Hippocampal formation (tissue), 2 donors: ENCODE data around the gene METRN.
"Not testable (repeated sequence)": the region's sequence is repeated elsewhere in the genome, so short reads cannot be mapped to it uniquely, and the experiment has no call there.

ENCODE experiments used
- DNase-seq, 2 donors: peaks; one replicate each; lab custom pipeline; 2025; lab: John Stamatoyannopoulos, UW

METRN gene

DNA sequence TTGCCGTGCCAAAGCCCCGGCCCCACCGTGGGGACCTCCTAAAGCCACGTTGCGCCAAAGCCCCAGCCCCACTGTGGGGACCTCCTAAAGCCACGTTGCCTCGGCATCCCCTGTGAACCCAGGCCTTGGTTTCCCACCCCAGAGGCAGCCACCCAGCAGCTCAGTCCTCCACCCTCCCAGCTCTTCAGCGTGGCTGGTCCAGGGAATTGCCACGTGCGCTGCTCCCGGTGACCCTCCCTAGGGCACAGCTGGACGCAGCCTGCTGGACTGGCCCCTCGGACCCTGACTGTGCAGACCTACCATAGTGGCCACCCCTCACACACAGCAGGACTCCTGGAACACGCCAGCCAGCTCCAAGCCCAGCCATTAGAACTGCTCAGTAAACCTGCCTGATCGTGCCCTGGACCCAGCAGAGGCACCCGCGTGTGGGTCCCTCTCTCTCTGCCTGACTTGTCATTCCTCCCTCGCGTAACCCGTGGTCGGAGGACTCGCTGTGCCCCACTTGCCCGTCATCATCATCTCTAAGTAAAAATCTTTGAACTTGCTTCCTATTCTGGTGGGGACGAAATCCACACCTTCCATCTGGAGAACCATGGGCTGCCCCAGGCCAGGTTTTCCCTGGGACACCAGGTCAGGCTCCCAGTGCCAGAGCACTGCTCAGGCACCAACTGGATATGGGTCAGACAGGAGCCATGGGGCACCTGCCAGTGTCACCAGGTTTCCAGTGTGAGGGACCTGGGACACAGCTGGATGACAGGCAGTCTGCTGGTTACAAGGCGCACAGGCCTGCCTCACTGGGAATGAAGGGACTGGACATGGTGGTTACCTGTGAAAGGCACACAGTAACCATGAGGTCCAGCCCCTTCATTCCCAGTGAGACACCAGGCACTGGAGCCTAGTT, 20.3 kb downstream of the METRN start:
- no peak for DNase-seq

DNA sequence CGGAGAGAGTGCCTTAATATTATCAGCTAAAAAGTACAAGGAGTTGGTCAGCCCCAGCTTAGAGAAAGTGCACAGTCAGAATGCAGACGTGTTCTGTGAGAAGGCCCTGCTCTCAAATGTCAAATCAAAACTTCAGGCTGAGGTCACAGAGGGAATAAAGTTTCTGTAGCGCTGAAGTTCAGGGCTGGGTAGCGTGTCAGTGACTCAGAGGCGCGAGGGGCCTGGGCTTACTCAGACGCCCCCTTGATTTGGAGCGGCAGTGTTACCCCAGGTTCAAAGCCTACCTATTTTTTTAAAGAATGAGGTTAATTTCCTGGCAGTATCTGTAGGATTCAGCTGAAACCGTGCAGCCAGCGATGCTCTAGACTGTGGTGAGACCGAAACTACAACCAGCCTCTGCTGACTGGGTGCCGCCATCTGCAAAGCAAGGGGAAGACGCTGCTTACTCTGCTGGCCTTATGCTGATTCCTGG, 21.1 kb downstream of the METRN start:
- DNase-seq, result no peak

DNA sequence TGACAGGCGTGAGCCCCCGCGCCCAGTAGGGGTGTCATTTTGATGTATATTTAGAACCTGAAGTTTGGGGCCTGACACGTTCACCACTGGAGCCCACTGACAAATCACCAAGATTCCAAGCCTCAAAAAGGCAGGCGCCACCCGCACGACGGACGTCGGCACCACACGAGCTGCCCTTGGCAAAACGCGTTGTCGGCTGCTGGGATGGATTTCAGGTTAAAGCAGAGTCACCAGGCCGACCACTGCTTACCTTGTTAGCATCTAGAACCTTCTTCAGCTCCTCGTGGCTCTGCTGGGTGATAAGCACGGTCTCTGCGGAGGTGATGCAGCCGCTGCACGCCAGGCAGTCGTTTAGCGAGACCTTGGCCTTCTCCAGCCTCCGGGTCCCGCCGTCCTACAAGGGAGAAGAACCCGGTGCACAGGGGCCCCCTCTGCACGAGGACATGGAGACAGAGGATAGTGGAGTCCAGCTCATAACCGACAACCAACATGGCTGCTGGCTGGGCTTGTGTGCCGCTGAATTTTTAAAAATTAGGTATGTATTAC, 22.1 kb downstream of the METRN start:
- no peak for DNase-seq

DNA sequence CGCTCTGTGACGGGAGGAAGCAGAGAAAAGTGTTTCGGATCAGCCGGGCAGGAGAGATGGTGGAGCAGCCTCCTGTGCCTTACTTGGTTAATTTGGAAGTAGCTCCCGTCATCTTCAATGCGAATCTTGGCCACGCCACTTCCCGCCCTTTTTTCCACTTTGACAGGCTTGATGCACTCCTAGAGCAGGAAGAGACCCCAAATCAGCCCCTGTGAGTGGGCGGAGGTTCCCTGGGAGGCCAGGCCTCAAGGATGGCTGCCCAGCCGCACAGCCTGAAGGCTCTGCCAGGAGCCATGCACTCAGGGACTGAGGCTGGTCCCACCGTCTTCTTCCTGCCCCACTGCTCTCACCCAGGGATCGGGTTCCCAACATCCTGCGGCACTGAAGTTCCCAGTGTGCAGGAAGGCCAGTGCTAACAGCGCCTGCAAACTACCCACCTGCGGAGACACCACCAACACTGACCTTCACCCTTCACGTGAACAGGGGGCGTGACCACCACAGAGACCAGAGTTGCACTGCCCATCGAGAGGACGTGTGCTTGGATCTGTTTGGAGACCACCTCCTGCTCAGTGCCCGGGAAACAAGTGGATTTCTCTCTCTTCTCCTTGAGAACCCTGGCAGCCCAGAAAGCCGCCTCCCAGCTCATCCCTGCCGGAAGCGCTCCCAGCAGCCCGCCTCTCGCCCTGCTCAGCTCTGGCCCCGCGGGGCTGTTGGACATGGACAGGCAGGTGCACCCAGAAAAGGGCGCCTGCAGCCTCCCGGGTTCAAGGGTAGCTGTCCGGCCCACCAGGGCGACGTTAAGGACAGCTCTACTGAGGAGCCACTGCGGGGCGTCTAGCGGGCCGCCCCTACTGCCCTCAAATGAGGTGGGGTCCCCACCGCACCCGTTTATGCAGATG, 24.9 kb downstream of the METRN start:
- no peak for DNase-seq

DNA sequence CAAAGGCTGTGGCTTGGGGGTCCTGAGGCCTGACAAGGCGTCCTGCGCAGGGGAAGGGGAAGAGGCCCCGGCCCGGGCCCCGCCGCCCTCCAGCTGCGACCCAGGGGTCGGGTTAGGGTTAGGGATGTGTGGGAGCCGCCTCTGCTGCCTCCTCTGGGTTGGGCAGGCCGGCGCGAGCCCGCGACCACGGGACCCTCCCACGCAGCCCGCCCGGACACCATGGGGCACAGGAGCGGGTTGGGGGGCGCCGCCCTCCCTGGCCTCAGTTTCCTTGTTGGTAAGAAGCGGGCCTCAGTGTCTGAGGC, 25.5 kb downstream of the METRN start:
- no peak for DNase-seq

DNA sequence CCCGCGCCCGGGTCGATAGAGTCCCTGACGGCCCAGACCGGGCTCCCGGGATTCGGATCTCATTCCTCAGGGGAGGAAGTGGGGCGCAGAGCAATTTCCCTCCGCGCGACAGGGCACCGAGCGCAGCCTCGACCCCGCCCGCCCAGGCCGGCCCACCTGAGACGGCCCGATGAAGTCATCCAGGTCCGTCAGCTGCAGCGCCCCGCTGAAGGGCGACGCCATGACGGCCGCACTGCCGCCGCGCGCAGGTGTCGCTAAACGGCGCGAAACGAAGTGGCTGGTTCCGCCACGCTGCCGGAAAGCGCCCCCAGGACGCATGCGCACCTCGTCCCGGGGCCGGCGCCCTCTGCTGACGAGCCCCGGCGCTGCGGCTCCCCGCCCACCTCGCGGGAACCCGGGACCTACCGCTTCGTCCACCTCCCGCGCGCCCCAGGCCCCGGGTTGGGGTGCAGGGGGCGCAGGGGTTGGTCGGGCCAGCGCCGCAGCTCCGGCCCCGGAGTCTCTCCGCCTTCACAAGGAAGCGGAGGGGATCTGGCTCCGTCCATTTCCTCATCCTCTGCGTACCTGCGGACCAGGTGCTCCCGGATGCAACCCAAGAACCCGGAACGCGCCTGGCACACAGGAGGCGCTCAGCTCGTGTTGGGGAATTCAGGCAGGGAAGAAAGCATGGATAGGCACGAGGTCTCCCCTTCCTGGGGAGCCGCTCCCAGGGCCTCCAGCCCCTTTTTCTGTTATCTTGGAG, 26.0 kb downstream of the METRN start, which contains the start of gene CIAO3:
TSS of gene CIAO3 (minus strand) at position 234 of the 742 bp plus-strand sequence. CDS start at position 222, 12 bp downstream.
- peak; percentile 54 to 73 for DNase-seq

DNA sequence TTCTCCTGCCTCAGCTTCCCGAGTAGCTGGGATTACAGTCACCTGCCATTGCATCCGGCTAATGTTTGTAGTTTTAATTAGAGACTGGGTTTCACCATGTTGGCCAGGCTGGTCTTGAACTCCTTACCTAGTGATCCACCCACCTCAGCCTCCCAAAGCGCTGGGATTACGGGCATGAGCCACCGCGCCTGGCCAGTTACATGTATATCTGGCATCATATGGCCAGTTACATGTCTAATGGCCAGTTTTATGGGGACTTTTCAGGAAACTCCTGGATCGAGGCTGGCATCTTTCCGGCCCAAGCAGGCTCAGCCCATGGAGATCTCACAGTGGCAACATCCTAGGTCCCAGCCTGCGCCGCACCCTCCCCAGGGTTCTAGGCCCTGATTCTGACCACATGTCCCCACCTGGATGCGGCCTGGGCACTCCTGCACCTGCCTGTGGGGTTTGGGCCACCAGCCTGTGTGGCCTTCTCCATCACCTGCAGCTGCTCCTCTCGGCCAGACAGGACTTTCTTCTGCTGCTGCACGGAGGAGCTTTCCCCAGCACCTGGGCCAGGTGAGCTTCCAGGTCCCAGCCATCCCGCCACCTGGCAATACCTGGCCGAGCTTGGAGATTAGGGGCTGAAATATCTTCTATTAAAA, 27.2 kb downstream of the METRN start:
- no peak for DNase-seq

DNA sequence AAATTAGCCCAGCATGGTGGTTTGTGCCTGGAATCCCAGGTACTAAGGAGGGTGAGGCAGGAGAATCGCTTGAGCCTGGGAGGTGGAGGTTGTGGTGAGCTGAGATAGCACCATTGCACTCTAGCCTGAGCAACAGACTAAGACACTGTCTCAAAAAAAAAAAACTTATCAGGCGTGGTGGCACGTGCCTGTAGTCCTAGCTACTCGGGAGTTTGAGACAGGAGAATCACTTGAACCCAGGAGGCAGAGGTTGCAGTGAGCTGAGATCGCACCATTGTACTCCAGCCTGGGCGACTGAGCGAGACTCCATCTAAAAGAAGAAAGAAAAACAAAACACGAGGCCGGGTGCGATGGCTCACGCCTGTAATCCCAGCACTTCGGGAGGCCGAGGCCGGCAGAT, 28.0 kb downstream of the METRN start:
- not testable (repeated sequence) for DNase-seq

DNA sequence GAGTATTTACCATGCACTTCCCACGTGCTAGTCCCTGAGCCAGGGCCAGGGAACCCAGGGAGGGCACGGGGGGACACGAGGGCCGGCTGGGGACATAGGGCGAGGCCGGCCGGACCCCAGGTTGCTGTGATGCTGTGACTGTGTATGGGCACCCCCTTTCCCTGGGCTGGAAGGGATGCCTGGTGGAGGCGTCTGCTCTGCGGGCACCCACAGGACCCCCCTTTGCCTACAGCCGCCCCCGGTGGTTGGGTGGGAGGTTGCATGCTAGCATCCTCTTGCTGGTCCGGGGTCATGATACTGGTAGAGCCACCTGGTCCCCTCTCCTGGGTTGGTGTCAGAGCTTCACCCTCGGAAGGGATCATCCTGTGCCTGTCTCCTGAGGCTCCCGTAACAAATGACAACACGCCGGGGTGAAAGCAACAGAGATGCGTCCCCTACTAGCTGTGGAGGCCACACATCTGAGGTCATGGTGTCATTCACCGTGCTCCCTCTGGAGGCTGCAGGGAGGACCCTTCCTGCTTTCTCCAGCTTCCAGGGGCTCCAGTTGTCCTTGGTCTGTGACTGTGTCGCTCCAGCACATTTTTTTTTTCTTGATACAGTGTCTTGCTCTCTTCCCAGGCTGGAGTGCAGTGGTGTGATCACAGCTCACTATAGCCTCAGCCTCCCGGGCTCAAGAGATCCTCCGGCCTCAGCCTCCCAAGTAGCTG, 29.0 kb downstream of the METRN start:
- DNase-seq, result no peak

DNA sequence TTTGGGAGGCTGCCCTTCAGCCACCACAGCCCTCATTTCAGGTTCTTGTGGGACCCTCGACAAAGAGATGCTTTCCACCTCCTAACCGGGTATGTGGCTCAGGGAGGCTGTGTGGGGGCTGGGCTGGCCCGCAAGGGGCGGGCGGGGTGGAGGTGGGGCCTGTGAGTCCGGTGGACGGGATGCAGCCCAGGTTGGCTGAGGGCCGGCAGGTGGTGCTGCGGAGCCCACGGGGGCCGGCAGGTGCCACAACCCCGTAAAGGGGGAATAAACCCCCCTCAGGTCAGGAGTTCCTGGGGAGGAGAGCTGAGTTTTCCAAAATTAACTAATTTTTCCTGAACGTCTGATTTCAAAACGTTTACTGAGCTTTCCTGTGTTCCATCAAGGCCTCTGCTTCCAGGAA, 30.8 kb downstream of the METRN start:
- no peak for DNase-seq

DNA sequence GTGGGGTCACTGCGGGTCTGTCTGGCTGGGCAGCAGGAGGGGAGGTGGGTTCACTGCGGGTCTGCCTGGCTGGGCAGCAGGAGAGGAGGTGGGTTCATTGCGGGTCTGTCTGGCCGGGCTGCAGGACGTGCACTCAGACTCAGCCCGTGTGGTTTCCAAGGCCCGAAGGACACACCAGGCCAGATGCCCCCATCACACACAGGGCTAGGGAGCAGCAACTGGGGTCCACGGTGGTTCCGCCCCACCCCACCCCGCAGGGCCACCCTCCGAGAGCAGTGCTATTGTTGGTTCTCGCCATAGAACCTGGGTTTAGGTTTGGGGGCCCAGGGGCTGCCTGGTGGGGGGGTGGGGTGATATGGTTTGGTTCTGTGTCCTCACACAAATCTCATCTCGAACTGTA, 31.7 kb downstream of the METRN start:
- DNase-seq, result no peak

DNA sequence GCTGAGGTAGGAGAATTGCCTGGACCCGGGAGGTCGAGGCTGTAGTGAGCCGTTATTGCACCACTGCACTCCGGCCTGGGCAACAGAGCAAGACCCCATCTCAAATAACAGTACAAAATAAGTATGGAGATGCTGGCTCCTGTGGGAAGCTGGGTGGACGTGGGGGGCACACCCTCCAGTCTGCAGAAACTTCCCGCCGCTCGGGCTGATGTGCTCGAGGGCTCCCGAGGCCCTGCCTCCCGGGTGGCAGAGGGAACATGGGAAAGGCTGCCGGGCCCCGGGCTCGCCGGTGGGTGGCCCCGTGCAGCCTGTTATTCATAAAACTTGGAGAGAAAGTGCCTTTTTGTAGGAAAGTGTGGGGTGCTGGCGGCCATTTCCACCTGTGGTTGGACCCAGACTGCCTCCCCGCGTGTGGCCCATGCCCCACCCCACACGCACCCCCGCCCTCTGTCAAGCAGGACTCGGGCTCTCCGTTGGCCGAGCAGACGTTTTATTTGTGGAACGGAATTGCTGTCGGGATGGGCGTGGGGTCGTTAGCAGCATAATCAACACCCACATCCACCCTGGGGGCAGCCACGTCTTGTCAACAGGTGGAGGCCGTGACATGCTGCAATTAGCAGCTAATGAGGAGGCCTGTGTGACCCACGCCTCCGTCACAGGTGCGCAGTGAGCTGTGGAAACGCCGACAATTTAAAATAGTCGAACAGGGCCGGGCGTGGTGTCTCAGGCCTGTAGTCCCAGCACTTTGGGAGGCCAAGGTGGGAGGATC, 33.2 kb downstream of the METRN start:
- DNase-seq, result no peak

DNA sequence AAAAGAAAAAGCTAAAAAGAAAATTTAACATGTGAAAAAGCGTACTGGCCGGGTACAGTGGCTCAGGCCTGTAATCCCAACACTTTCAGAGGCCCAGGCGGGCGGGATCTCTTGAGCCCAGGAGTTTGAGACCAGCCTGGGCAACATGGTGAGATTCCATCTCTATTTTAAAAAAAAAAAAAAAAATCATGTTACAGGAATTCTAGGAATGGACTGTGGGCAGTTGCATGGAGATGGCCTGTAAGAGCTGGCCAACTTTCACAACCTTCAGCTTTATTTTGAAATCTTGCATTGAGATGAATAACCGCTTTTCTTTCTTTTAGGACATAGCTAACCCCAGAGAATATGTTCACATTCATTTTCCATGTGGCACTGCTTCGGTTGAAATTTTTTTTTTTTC, 34.1 kb downstream of the METRN start:
- DNase-seq, result no peak

DNA sequence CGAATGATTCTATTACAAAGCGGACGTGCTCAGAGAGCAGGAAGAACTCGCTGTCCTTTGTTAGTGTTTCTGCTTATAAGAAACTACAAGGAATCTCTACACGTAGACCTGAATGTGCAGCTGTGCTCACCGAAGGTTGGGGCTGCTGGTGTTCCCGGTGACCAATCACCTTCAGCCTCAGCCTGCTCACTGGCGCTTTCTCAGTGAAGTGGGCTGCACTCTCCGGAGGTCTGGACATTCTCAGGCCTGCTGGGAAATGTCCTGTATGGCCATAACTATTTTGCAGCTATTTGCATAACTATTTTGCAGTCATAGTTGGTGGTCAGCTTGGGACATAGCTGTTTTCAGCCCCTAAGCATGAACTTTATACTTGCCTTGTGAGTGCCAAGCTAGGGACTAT, 35.6 kb downstream of the METRN start:
- DNase-seq, result no peak

DNA sequence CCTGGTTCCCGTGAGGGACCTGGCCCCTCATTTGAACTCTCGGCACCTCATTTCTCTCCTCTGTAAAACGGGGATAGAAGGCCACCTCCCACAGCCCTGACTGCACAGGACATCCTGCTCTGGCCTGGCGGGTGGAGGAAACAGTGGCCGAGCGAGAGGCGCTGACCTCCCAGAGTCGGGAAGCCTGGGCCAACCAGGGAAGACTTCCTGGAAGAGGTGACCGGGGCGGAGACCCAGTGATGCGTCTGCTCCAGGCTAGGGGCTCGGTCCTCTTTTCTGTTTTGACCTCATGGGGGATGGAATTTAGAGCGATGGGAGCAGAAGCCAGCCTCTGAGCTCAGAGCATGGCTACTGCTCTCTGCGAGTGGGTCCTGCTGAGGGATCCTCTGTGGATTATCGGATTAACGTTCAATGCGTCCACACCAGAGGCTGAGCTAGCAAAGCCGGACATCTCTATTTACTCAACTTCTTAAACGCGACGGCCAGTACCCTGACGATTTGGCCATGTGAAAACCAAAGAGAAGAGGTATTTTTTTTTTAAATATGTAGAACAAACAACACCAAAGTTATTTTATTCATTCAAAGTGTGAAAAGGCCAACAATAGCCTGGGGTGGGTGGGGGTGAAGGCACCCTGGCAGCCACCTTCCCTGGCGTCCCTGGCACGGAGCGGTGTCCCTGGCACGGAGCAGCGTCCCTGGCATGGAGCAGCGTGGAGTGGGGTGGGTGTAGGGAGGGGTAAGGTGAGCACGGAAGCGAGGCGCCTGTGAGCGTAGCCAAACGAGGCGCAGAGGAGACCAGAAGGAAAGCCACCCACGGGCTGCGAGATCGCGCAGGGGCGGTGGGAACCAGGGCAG, 36.5 kb downstream of the METRN start:
- DNase-seq, result peak in 1 of 2 donors; percentile 52

DNA sequence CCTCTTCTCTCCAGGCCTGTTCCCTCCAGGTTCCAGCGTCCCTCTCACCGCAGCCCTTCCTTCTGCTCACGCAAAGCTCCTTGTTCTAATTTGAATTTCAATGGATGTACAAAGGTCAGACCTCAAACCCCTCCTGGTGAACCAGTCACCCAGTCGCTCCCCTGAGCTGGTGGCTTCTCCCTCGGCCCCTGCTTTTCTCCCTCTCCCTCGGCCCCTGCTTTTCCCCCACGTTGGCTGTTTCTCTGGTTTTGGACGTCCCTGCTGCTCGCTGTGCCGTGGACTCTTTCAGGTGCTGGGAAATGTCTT, 37.0 kb downstream of the METRN start:
- DNase-seq, result no peak

DNA sequence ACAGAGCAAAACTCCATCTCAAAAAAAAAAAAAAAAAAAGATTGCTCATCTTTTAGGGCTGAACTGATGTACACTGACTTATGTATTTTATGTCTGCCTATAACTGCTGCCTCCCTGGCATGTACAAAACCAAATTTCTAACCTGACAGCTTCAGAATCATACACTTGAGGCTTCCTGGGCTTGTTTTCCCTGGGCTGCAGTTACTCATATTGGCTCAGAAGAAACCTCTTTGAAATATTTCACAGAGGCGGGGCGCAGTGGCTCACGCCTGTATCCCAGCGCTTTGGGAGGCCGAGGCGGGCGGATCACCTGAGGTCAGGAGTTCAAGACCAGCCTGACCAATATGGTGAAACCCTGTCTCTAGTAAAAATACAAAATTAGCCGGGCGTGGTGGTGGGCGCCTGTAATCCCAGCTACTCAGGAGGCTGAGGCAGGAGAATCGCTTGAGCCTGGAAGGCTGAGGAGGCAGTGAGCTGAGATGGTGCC, 39.2 kb downstream of the METRN start:
- DNase-seq, result not testable (repeated sequence)

DNA sequence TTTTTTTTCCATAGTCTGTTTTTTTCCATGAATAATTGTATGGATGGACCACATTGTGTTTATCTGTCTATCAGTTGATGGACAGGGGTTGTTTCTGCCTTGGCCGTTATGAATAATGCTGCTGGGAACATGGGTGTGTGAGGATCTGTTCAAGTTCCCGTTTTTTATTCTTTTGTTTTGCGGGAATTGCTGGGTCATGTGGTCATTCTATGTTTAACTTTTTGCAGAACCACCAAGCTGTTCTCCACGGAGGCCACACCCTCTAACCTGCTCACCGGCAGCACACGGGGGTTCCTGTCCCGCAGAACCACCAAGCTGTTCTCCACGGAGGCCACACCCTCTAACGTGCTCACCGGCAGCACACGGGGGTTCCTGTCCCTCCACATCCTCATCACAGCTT, 39.7 kb downstream of the METRN start:
- no peak for DNase-seq

DNA sequence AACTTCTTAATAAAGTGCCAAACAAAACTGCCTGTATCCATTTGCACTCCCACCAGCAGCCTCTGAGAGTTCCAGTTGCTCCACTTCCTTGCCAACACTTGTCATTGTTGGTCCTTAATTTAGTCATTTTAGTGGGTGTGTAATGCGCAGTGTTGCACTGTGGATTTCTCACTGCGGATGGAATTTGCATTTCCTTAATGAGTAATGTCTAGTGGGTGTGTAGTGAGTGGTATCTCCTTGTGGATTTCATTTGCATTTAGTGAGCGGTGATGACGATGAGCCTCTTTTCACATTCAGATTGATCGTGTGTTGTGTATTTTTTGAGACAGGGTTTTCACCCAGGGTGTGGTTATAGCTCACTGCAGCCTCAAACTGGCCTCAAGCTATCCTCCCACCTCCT, 41.5 kb downstream of the METRN start:
- DNase-seq, result no peak
